DMS153 treated with DMSO at 0.1 percent for 48 hours (cell line): ENCODE data around the gene TCEA3.

Source experiments
- DNase-seq: peaks from one replicate; lab custom pipeline; 2025; ENCODE audit not compliant: unreplicated experiment; lab: John Stamatoyannopoulos, UW

Gene TCEA3

GRCh38 chr1:23421753-23422240 is 2.8 kb downstream of the TCEA3 start:
- peak; percentile 30 for DNase-seq

GRCh38 chr1:23421343-23421742 is 3.2 kb downstream of the TCEA3 start:
- DNase-seq, result no peak

GRCh38 chr1:23420778-23421177 is 3.8 kb downstream of the TCEA3 start:
- DNase-seq, result no peak

- no peak for DNase-seq
Measured at GRCh38 chr1:23419180-23419579, 5.4 kb downstream of the TCEA3 start.

- peak; percentile 32 for DNase-seq
Measured at GRCh38 chr1:23417570-23417969, 7.0 kb downstream of the TCEA3 start.

GRCh38 chr1:23416964-23417363 is 7.6 kb downstream of the TCEA3 start:
- DNase-seq, result no peak

GRCh38 chr1:23408797-23409290 is 15.7 kb downstream of the TCEA3 start:
- DNase-seq, result no peak

- no peak for DNase-seq
Measured at GRCh38 chr1:23407016-23407630, 17.4 kb downstream of the TCEA3 start.

- no peak for DNase-seq
Measured at GRCh38 chr1:23405946-23406345, 18.6 kb downstream of the TCEA3 start.

GRCh38 chr1:23403735-23404486 is 20.6 kb downstream of the TCEA3 start:
- peak; percentile 96 for DNase-seq

GRCh38 chr1:23403355-23403734 is 21.2 kb downstream of the TCEA3 start:
- no peak for DNase-seq

GRCh38 chr1:23403038-23403336 is 21.6 kb downstream of the TCEA3 start:
- no peak for DNase-seq

- no peak for DNase-seq
Measured at GRCh38 chr1:23402286-23403037, 22.1 kb downstream of the TCEA3 start.

- no peak for DNase-seq
Measured at GRCh38 chr1:23401313-23401712, 23.2 kb downstream of the TCEA3 start.

- DNase-seq, result no peak
Measured at GRCh38 chr1:23400324-23401114, 24.0 kb downstream of the TCEA3 start.

GRCh38 chr1:23399229-23399628 is 25.3 kb downstream of the TCEA3 start:
- DNase-seq, result no peak

- DNase-seq, result no peak
Measured at GRCh38 chr1:23397908-23398307, 26.6 kb downstream of the TCEA3 start.

- DNase-seq, result no peak
Measured at GRCh38 chr1:23396380-23396779, 28.2 kb downstream of the TCEA3 start.

- DNase-seq, result no peak
Measured at GRCh38 chr1:23395849-23396248, 28.7 kb downstream of the TCEA3 start.

GRCh38 chr1:23395154-23395724 is 29.3 kb downstream of the TCEA3 start:
- no peak for DNase-seq

GRCh38 chr1:23394684-23395083 is 29.9 kb downstream of the TCEA3 start:
- no peak for DNase-seq
